RWPE1 (cell line): ENCODE data around the gene CFAP91.

Source experiments
- CTCF ChIA-PET: fragments of 350-600 bp; sonication (Branson Sonifier 250); formaldehyde crosslinking; extraction: SDS; loops from one replicate; lab custom pipeline; 2021; lab: Yijun Ruan, JAX
- POLR2A ChIA-PET: fragments of 400-600 bp; formaldehyde crosslinking; extraction: SDS; loops from one replicate; lab custom pipeline; 2020; ENCODE audit warnings: antibody characterized with exemption; ENCODE audit not compliant: low non-redundant PET; lab: Yijun Ruan, JAX
- DNase-seq: peaks from one replicate; pipeline ENCODE4 v3.0.0; 2012; ENCODE audit warnings: low spot score
- H3K27ac ChIP-seq: fragments of 450-650 bp; 2 replicates; pipeline ENCODE4 v1.5.1; 2017
- CTCF ChIP-seq: fragments of 450-650 bp; conservative IDR thresholded peaks from 2 replicates; pipeline ENCODE4 v1.5.1; 2017; ENCODE audit warnings: low read depth, mild to moderate bottlenecking

CFAP91 gene

DNA sequence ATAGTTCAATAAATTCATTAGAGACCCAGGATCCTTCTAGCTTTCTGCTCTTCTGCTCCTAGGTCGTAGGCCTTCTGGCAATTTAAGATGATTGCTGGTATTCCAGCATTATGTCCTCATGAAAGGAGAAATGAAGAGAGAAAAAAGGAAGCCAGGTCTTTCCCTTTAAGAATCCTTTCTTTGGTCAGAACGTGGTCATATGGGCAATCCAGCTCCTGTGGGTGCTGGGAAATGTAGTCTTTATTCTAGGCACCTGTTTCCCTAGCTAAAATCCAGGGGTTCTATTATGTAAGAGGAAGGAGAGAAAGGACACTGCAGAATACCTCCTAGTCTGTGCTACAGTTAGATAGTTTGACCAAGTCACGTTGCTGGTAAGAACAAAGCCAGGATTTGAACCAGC, 43.6 kb downstream of the CFAP91 start:
- POLR2A ChIA-PET, result no interaction called here
- CTCF ChIA-PET, result interaction anchor here (0.7 kb wide), 1 partner anchor 1138 kb away, joined by 3 read pairs; no protein-coding TSS in a partner anchor

GRCh38 chr3:119747357-119747756, 44.5 kb downstream of the CFAP91 start:
- TF ChIP-seq CTCF, result no peak
- DNase-seq, result no peak
- H3K27ac ChIP-seq, result no peak overlapping the region
- POLR2A ChIA-PET, result no interaction called here
- CTCF ChIA-PET, result no interaction called here

More for the DNA sequence above, 43.6 kb downstream of the CFAP91 start:
- no peak for DNase-seq
- no peak for TF ChIP-seq CTCF
- no peak overlapping the region for H3K27ac ChIP-seq

- no peak for TF ChIP-seq CTCF
- CTCF ChIA-PET, result no interaction called here
- POLR2A ChIA-PET, result no interaction called here
- no peak for DNase-seq
- H3K27ac ChIP-seq, result no peak overlapping the region
These were observed 46.2 kb downstream of the CFAP91 start for GRCh38 chr3:119748991-119749390.

GRCh38 chr3:119751423-119751822, 48.6 kb downstream of the CFAP91 start:
- no peak for TF ChIP-seq CTCF
- ChIA-PET POLR2A (no interaction called here), CTCF (no interaction called here)
- DNase-seq, result no peak
- no peak overlapping the region for H3K27ac ChIP-seq
